GM13977 (cell line): Measurements from ENCODE around the gene PTPRM.

Experiments
- DNase-seq: peaks from one replicate; pipeline ENCODE4 v3.0.0; 2012; ENCODE audit warnings: low spot score
- in situ Hi-C: fragments of 300-500 bp; cut with MboI; formaldehyde crosslinking; loops from one replicate; pipeline ENCODE4 v1.12.0; 2022; ENCODE audit warnings: low sequenced_read_pairs, low pct_unique_long_range_greater_than_20kb, mixed read lengths, inconsistent platforms; ENCODE audit not compliant: unreplicated experiment
- TF ChIP-seq, protein P1 (sequence below): IDR thresholded peaks from 2 replicates; pipeline ENCODE4 v1.5.1; 2012; ENCODE audit warnings: mild to moderate bottlenecking, control low read depth; ENCODE audit not compliant: insufficient read depth; ENCODE audit errors: extremely low read depth, missing control alignments

Gene PTPRM

DNA sequence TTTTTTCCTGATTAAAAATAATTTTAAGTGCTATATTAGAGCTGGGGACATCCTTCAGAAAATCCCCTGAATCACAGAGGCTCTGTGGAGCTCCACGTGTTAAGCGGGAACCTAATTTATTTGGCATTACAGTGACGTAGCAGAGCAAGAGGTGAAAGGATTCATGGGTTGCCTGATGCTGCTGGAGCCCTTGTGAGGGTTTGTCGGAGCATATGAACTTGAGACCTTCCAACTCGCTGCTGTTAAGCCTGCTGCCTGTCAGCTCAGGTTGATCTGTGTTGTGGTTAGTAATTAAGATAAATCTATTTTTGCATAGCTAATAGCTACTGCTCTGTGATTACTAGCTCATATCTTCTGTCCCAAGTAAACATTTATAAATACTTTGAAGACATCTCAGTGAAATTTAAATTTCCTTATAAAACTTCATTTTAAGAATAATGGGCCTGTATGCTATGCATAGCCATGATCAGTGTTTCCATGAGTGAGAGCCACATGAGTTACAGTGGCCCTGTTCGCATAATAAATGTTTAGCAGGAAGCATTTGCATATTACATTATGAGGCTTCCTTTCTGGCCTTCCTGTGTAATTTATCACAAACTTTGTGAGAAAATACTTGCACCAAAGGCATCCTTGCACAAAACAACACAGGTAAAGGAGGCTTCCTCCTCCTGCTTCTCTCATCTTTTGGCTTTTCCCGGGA, 438.9 kb downstream of the PTPRM start:
- in situ Hi-C loops = no loop called here
- no peak for DNase-seq
- TF ChIP-seq, protein P1, sequence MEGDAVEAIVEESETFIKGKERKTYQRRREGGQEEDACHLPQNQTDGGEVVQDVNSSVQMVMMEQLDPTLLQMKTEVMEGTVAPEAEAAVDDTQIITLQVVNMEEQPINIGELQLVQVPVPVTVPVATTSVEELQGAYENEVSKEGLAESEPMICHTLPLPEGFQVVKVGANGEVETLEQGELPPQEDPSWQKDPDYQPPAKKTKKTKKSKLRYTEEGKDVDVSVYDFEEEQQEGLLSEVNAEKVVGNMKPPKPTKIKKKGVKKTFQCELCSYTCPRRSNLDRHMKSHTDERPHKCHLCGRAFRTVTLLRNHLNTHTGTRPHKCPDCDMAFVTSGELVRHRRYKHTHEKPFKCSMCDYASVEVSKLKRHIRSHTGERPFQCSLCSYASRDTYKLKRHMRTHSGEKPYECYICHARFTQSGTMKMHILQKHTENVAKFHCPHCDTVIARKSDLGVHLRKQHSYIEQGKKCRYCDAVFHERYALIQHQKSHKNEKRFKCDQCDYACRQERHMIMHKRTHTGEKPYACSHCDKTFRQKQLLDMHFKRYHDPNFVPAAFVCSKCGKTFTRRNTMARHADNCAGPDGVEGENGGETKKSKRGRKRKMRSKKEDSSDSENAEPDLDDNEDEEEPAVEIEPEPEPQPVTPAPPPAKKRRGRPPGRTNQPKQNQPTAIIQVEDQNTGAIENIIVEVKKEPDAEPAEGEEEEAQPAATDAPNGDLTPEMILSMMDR = no peak

DNA sequence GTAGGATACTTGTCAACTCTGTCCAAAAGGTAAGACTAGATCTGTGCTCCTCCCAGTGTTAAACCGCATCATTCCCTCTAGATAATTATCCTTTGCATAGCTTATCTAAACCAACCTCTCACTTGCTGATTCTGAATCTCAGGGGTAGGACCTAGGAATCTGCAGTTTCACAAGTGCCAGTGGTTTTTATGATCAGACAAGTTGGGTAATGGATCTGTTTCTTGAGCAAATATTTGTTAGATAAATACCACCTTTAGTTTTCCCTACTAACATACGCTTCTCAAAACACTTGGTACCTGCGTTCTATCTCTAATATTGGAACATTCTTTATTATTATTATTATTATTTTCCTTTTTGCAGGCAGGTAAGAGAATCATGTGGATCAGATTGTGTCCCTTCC, 439.9 kb downstream of the PTPRM start:
- TF ChIP-seq, protein P1 = no peak
- DNase-seq = no peak
- in situ Hi-C loops = no loop called here

DNA sequence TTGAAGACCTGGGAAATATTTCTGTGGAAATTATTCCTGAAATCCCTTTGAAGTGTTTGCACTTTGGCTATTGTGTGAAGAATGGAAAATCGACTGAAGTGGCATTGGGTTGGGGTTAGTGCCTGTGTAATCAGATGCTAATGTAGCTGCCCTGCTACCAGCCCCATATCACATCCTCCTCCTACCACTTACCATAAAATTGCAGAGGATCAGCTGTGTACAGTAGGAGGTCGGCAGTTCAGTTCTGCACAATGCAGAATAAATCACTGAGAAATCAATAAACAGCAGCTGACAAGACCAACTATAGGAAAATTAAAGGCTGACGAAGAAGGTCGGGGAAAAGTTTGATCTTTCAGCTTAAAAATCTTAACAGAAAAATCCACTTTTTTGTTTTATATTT, 440.9 kb downstream of the PTPRM start:
- DNase-seq = no peak
- TF ChIP-seq, protein P1 = no peak
- in situ Hi-C loops = no loop called here

DNA sequence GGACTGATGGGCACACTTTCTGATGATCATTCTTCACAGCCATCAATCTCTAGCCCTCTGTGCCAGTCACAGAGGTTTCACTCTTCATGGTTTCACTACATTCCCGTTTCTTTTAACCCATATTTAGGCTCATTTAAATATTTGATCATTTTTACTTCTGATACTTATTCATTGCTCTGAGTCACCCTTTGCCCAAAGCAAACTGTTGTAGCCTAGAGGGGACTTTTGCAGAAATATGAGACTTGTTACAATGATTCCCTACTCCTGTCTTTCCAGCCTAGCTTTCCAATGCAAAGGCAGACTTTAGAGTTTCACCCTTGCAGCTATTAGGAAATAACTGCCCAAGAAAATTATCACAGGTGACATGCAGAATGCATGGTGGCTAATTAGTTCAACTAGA, 444.2 kb downstream of the PTPRM start:
- DNase-seq = no peak
- TF ChIP-seq, protein P1 = no peak
- in situ Hi-C loops = no loop called here

DNA sequence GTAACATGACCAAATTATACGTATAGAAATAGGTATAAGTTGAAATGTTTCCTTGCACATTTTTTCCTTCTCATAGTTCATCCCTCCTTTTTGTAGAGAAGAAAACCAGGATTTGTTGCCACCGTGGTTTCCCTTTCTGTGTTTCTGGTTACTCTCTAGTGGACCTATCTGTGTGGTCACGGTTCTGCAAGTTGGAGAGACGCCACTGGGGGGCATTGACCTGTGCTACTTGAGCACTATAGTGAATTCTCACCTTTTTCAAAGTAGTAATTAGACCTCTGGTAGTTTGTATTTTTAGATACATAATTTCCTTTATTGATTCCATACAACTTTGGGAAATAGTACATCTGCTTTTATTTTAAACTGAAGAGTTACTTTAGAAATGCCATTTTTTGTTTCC, 444.8 kb downstream of the PTPRM start:
- TF ChIP-seq, protein P1 = no peak
- in situ Hi-C loops = no loop called here
- DNase-seq = no peak

DNA sequence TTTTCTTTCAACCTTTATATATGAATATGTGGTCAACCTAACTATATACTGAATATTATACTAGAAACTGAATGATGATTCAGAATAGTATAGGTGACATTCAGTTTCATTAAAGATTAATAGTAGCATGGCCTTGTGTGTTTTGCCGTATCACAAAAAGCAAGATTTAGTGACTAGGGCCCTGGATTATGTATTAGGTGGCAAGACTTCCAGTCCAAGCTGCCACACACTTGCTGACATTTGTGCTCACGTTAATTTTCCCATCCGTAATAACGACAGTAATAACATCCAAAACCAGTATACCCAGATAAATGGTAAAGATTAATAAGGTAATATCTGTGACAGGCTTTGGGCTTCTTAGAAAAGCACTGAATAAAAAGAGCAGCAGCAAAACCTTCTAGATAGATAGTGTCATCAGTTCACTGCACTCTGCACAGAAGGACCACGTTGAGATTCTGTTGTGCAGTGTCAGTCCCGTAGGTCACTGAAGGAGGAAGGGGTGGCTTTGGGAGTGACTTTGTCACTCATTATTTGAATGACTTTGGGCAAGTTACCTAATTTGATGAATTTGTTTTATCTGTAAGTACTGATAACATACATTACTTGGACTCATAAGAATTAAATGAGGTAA, 451.7 kb downstream of the PTPRM start:
- TF ChIP-seq, protein P1 = no peak
- DNase-seq = no peak
- in situ Hi-C loops = no loop called here
